Purkinje cell (primary cell): ENCODE results near the gene SFXN5. TPM values are rescaled to one million over a fixed set of nuclear protein-coding genes. Genes with fewer than 3 reads are reported as not detected.

Experiments
- polyA plus RNA-seq: library from polyadenylated mRNA; unstranded; fragments of >200 nt; fragmentation: Nextera tagmentation; gene quantifications from 2 replicates; pipeline ENCODE4 v1.2.1, GENCODE V29; 2014

The SFXN5 gene
- polyA plus RNA-seq: 53.2 and 54.1 TPM in 2 replicates

GRCh38 chr2:73071360-73072128 lies at the start of gene SFXN5:
SFXN5 (minus strand) TSS chr2:73071712; CDS start chr2:73071705, 7 bp downstream.

GRCh38 chr2:73112913-73113854 lies 41.7 kb upstream of the SFXN5 start, which contains the start of gene RAB11FIP5:
RAB11FIP5 (minus strand) TSS chr2:73112948; CDS start chr2:73112777, 171 bp downstream.

GRCh38 chr2:72917138-72917876 lies 154.2 kb downstream of the SFXN5 start, which contains the start of gene EMX1:
EMX1 (plus strand) TSS chr2:72917519; CDS start chr2:72917853, 334 bp downstream.

Other genes with a start within 250 kb of the SFXN5 start
- gene EXOC6B, start 245.7 kb downstream of the SFXN5 start, polyA plus RNA-seq: 26.2 and 38.1 TPM in 2 replicates
- gene SPR, start 184.3 kb downstream of the SFXN5 start, polyA plus RNA-seq: 4.4 and 11.7 TPM in 2 replicates
- not detected in 2 replicates for gene EMX1, start 154.2 kb downstream of the SFXN5 start, polyA plus RNA-seq
- 15.0 and 15.6 TPM in 2 replicates for gene RAB11FIP5, start 41.2 kb upstream of the SFXN5 start, polyA plus RNA-seq
- gene NOTO, start 130.9 kb upstream of the SFXN5 start, polyA plus RNA-seq: not detected in 2 replicates
- gene SMYD5, start 142.5 kb upstream of the SFXN5 start, polyA plus RNA-seq: 4.4 and 5.0 TPM in 2 replicates
- gene PRADC1, start 161.5 kb upstream of the SFXN5 start, polyA plus RNA-seq: 8.1 and 12.1 TPM in 2 replicates
- gene CCT7, start 162.6 kb upstream of the SFXN5 start, polyA plus RNA-seq: 138 and 170 TPM in 2 replicates
- gene FBXO41, start 212.8 kb upstream of the SFXN5 start, polyA plus RNA-seq: 0.06 and 1.5 TPM in 2 replicates
- gene EGR4, start 221.8 kb upstream of the SFXN5 start, polyA plus RNA-seq: 0.99 TPM in 1 of 2 replicates, not detected in the other